KMS-11 (cell line): ENCODE data around the gene MTG1.
"Not testable (repeated sequence)": the region's sequence is repeated elsewhere in the genome, so short reads cannot be mapped to it uniquely, and the experiment has no call there.

Experiments
- H2AFZ ChIP-seq: fragments of 200-600 bp; sonication (generic); 2 replicates; pipeline ENCODE4 v1.6.1; 2016; ENCODE audit warnings: antibody characterized with exemption, mixed run types, low read depth
- H3K27ac ChIP-seq: fragments of 200-600 bp; sonication (generic); 2 replicates; pipeline ENCODE4 v1.6.1; 2016; ENCODE audit warnings: mild to moderate bottlenecking, mixed run types
- H3K27me3 ChIP-seq: fragments of 200-600 bp; sonication (generic); 2 replicates; pipeline ENCODE4 v1.6.1; 2017; ENCODE audit warnings: mild to moderate bottlenecking, low read depth, mixed run types, moderate library complexity; ENCODE audit not compliant: insufficient read depth
- H3K36me3 ChIP-seq: fragments of 200-600 bp; sonication (generic); 2 replicates; pipeline ENCODE4 v1.6.1; 2017; ENCODE audit warnings: mild to moderate bottlenecking, mixed run types; ENCODE audit not compliant: insufficient read depth
- H3K4me1 ChIP-seq: fragments of 200-600 bp; sonication (generic); 2 replicates; pipeline ENCODE4 v1.6.1; 2016; ENCODE audit warnings: mild to moderate bottlenecking, low read depth, mixed run types; ENCODE audit not compliant: poor library complexity, severe bottlenecking
- H3K4me2 ChIP-seq: fragments of 200-600 bp; sonication (generic); 2 replicates; pipeline ENCODE4 v1.7.0; 2016; ENCODE audit warnings: mild to moderate bottlenecking, mixed run types
- H3K4me3 ChIP-seq: fragments of 200-600 bp; sonication (generic); IDR thresholded peaks from 2 replicates; pipeline ENCODE4 v1.6.1; 2017; ENCODE audit warnings: low read depth, low read length, mixed read lengths; ENCODE audit not compliant: insufficient read depth
- H3K79me2 ChIP-seq: fragments of 200-600 bp; sonication (generic); 2 replicates; pipeline ENCODE4 v1.6.1; 2016; ENCODE audit warnings: low read depth, mixed run types; ENCODE audit not compliant: insufficient read depth
- H3K9ac ChIP-seq: fragments of 200-600 bp; sonication (generic); 2 replicates; pipeline ENCODE4 v1.6.1; 2016; ENCODE audit warnings: mild to moderate bottlenecking, mixed run types
- H4K20me1 ChIP-seq: fragments of 200-600 bp; sonication (generic); 2 replicates; pipeline ENCODE4 v1.6.1; 2016; ENCODE audit warnings: mild to moderate bottlenecking, mixed run types; ENCODE audit not compliant: insufficient read depth
- TF ChIP-seq, protein P1 (sequence below): fragments of 200-600 bp; sonication (generic); conservative IDR thresholded peaks from 2 replicates; pipeline ENCODE4 v1.6.1; 2017; ENCODE audit warnings: low read depth, mild to moderate bottlenecking, antibody characterized with exemption, low read length, moderate library complexity, mixed read lengths

MTG1 gene

DNA sequence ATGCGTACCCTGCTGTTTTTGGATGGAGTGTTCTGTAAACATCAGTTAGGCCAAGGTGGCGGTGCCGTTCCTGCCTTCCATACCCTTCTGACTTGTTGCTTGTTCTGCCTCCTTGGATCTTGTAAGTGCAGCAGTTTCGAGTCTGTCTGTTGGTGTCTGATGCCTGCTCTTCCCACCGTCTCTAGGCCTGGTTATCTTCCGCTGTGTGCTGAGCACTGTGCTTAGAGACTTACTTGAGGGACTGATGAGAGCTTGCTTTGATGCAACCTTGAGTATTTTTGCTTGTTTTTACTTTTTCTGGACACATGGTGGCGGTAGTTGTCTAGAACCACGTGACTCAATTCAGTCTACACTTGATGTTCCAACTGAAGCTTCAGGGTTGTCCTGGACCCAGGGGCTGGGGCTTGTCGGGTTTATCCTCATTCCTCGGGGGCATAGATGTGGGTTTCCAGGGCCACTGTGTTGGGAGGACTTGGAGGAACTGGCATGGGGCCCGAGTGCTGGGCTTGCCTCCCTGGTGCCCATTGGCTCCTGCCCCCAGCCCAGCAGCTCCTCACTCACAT, 44.8 kb downstream of the MTG1 start:
- TF ChIP-seq, protein P1, sequence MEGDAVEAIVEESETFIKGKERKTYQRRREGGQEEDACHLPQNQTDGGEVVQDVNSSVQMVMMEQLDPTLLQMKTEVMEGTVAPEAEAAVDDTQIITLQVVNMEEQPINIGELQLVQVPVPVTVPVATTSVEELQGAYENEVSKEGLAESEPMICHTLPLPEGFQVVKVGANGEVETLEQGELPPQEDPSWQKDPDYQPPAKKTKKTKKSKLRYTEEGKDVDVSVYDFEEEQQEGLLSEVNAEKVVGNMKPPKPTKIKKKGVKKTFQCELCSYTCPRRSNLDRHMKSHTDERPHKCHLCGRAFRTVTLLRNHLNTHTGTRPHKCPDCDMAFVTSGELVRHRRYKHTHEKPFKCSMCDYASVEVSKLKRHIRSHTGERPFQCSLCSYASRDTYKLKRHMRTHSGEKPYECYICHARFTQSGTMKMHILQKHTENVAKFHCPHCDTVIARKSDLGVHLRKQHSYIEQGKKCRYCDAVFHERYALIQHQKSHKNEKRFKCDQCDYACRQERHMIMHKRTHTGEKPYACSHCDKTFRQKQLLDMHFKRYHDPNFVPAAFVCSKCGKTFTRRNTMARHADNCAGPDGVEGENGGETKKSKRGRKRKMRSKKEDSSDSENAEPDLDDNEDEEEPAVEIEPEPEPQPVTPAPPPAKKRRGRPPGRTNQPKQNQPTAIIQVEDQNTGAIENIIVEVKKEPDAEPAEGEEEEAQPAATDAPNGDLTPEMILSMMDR, result peak; percentile 53
- Histone ChIP-seq H2AFZ (no peak overlapping the region), H3K4me1 (no peaks in the 10 kb centered on the region), H3K79me2 (no peaks in the 10 kb centered on the region), H3K27ac (no peak overlapping the region), H3K4me2 (no peak overlapping the region), H3K36me3 (no peaks in the 10 kb centered on the region), H3K4me3 (no peak overlapping the region), H4K20me1 (no peaks in the 10 kb centered on the region), H3K27me3 (no peaks in the 10 kb centered on the region), H3K9ac (no peak overlapping the region)

DNA sequence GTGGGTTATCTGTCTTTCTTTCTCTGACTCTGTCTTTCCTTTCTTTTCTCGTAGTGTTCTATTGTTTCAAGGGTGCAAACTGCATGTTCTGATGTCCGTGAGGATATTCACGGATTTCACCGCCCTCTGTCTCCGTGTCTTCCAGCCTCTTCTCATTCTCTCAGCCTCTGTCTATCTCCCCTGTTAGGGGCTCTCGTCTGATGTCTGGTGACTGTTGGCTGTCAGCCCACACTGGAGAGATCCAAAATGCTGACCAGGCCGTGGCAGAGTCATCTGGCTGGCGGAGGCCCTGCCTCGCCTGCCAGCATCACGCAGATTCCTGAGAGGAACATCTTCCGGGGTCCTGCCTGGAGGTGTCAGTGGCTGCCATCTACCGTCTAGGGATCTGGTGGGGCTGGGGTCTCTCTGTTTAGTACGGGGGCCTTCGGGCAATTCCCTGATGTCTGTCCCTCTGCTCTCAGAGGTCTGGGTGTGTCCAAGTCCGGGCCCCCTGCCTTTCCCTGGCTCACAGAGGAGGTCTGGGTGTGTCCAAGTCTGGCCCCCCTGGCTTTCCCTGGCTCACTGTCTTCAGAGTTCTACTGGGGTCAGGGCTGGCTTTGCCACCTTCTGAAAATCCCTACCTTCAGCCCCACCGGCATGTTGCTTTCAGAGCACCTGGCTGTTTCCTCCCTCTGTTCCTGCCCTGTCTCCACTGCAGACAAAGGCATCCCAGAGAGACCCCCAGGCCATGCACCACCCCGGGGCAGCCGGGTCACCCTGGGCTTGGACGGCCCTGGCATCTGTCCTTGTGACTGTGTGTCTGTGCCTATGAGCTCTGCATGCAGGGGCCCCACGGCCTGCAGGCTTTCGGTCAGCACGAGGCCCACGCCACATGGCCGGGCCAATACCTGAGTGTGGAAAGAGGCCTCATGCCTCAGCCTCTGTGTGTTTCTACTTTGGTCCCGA, 45.8 kb downstream of the MTG1 start:
- Histone ChIP-seq H3K4me1 (no peaks in the 10 kb centered on the region), H3K36me3 (no peaks in the 10 kb centered on the region), H3K4me3 (no peak overlapping the region), H3K9ac (no peak overlapping the region), H3K79me2 (no peaks in the 10 kb centered on the region), H4K20me1 (no peaks in the 10 kb centered on the region), H3K4me2 (no peak overlapping the region), H3K27ac (no peak overlapping the region), H2AFZ (no peak overlapping the region), H3K27me3 (no peaks in the 10 kb centered on the region)
- TF ChIP-seq, protein P1, result no peak

DNA sequence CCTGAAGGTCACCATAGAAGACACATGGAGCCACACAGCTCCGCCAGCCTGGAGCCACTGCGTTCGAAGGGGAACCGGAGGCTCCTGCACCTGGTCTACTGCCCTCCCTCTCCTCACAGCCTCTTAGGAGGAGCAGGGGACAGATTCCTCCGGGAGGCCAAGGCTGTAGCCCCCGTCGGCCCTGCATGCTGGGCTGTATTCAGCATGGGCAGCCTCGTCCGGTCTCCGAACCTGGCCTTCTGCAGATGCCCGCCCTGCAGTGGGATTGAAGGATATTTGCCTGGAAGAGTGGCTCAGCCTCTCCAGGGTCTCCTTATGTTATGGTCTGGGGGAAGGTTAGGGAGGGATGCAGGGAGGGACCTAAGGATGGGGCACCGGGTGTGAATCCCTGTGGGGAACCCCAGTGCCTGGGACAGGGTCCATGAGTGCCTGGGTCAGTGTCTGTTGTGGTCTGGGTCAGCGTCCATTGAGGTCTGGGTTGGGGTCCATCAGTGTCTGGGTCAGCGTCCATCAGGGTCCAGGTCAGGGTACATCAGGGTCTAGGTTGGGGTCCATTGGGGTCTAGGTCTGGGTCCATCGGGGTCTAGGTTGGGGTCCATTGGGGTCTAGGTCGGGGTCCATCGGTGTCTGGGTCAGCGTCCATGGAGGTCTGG, 46.8 kb downstream of the MTG1 start:
- Histone ChIP-seq H3K79me2 (no peaks in the 10 kb centered on the region), H2AFZ (no peak overlapping the region), H4K20me1 (no peaks in the 10 kb centered on the region), H3K27me3 (no peaks in the 10 kb centered on the region), H3K4me2 (no peak overlapping the region), H3K4me1 (no peaks in the 10 kb centered on the region), H3K27ac (no peak overlapping the region), H3K4me3 (no peak overlapping the region), H3K9ac (no peak overlapping the region), H3K36me3 (no peaks in the 10 kb centered on the region)
- TF ChIP-seq, protein P1, result no peak

DNA sequence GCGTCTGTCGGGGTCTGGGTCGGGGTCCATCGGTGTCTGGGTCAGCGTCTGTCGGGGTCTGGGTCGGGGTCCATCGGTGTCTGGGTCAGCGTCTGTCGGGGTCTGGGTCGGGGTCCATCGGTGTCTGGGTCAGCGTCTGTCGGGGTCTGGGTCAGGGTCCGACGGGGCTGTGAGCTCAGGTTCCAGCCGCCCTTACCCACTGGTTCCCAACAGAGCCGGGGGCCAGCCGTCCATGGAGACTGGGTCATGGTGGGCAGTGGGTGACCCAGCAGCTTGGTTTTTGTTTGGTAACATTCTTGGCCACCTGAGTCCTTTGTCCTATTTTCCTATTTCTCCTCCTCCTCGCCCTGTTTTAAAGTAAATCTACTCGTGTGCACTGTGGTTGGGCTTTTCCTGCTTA, 47.4 kb downstream of the MTG1 start:
- H3K4me2 ChIP-seq, H3K27me3 ChIP-seq, H3K4me1 ChIP-seq, H3K4me3 ChIP-seq, H3K9ac ChIP-seq, H3K36me3 ChIP-seq, H4K20me1 ChIP-seq, H3K79me2 ChIP-seq, H3K27ac ChIP-seq, H2AFZ ChIP-seq: not testable (repeated sequence)
